Nephron progenitor cell (in vitro differentiated cells): ENCODE measurements around the gene RAPGEF5.

Source experiments
- DNase-seq: peaks from one replicate; pipeline ENCODE4 v3.0.0; 2021
- H3K27ac Mint-ChIP-seq: 2 replicates; pipeline ENCODE4 v1.8.0; 2021; ENCODE audit warnings: mild to moderate bottlenecking, moderate library complexity, mixed read lengths
- H3K27me3 Mint-ChIP-seq: 2 replicates; pipeline ENCODE4 v1.8.0; 2021; ENCODE audit warnings: mild to moderate bottlenecking, low read depth, mixed read lengths; ENCODE audit not compliant: poor library complexity
- H3K36me3 Mint-ChIP-seq: 2 replicates; pipeline ENCODE4 v1.8.0; 2021; ENCODE audit warnings: low read depth, mixed read lengths
- H3K4me1 Mint-ChIP-seq: 2 replicates; pipeline ENCODE4 v1.8.0; 2021; ENCODE audit warnings: mixed read lengths
- H3K4me3 Mint-ChIP-seq: 2 replicates; pipeline ENCODE4 v1.8.0; 2021; ENCODE audit warnings: mild to moderate bottlenecking, moderate library complexity, mixed read lengths
- H3K9me3 Mint-ChIP-seq: 2 replicates; pipeline ENCODE4 v1.8.0; 2021; ENCODE audit warnings: mild to moderate bottlenecking, moderate library complexity, mixed read lengths
- CTCF ChIP-seq: fragments of 200-600 bp; sonication (generic); IDR thresholded peaks from 2 replicates; pipeline ENCODE4 v1.5.0; 2021; ENCODE audit warnings: antibody characterized with exemption

RAPGEF5 gene

GRCh38 chr7:22296265-22296566 is 60.7 kb downstream of the RAPGEF5 start:
- no peak for DNase-seq
- H3K27me3 Mint-ChIP-seq = peaks cover 9% of the 10 kb centered on the region
- no peak overlapping the region for H3K4me3 Mint-ChIP-seq
- peaks cover 22% of the 10 kb centered on the region for H3K9me3 Mint-ChIP-seq
- no peak for TF ChIP-seq CTCF
- H3K27ac Mint-ChIP-seq = no peak overlapping the region
- H3K36me3 Mint-ChIP-seq = peaks cover 33% of the 10 kb centered on the region
- peaks cover 38% of the 10 kb centered on the region for H3K4me1 Mint-ChIP-seq

- Mint-ChIP-seq H3K27ac (peak overlapping the region; percentile 0), H3K27me3 (peaks cover 9% of the 10 kb centered on the region), H3K4me3 (no peak overlapping the region), H3K4me1 (peaks cover 38% of the 10 kb centered on the region), H3K9me3 (peaks cover 22% of the 10 kb centered on the region), H3K36me3 (peaks cover 28% of the 10 kb centered on the region)
- no peak for DNase-seq
- TF ChIP-seq CTCF = no peak
Measured at GRCh38 chr7:22295402-22296264, 61.3 kb downstream of the RAPGEF5 start.

DNA sequence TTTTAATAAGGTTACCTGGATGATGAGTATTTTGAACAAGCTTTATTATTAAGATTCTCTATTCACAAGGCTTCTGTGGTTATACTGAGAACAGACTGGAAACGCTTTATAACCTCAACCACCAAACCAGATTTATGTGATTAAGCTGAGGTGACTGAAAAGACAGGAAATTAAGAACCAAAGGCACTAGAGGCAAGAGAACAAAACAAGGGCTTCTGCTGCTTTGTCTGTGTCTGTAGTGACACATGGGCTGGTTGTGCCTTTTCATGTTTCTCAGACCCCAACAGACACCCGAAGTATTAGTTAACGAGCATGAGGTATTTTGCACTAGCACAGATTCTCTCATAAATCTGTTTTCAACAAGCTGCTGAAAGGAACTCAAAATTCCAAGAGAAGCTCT is 64.4 kb downstream of the RAPGEF5 start:
- Mint-ChIP-seq H3K27ac (no peak overlapping the region), H3K36me3 (peaks cover 17% of the 10 kb centered on the region), H3K4me1 (peaks cover 38% of the 10 kb centered on the region), H3K27me3 (peaks cover 15% of the 10 kb centered on the region), H3K4me3 (no peak overlapping the region), H3K9me3 (peaks cover 7% of the 10 kb centered on the region)
- no peak for TF ChIP-seq CTCF
- no peak for DNase-seq

GRCh38 chr7:22291977-22292376 is 65.0 kb downstream of the RAPGEF5 start:
- peaks cover 38% of the 10 kb centered on the region for H3K4me1 Mint-ChIP-seq
- peaks cover 2% of the 10 kb centered on the region for H3K9me3 Mint-ChIP-seq
- no peak overlapping the region for H3K4me3 Mint-ChIP-seq
- no peak for TF ChIP-seq CTCF
- peak; percentile 15 for DNase-seq
- H3K27ac Mint-ChIP-seq = no peak overlapping the region
- H3K27me3 Mint-ChIP-seq = peaks cover 15% of the 10 kb centered on the region
- H3K36me3 Mint-ChIP-seq = peaks cover 12% of the 10 kb centered on the region

DNA sequence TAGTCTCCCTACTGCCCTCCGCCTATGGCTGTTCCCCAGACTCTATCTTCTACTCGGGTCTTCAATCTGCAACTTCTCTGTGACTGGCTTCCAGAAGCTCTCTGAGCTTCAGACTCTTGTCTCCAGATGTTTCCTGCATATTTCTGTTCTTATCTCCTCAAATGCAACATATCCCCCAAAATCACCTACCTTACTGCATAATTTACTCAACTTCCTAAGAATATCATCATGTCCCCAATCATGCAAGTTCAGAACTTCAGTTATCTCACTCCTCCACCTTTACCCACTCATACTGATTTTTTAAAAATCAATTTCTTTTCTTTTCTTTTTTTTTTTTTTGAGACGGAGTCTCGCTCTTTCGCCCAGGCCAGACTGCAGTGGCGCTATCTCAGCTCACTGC is 68.8 kb downstream of the RAPGEF5 start:
- Mint-ChIP-seq H3K27ac (no peak overlapping the region), H3K4me3 (no peak overlapping the region), H3K27me3 (peaks cover 5% of the 10 kb centered on the region), H3K36me3 (peaks cover 10% of the 10 kb centered on the region), H3K4me1 (peaks cover 18% of the 10 kb centered on the region), H3K9me3 (no peaks in the 10 kb centered on the region)
- no peak for DNase-seq
- no peak for TF ChIP-seq CTCF

GRCh38 chr7:22287412-22287811 is 69.5 kb downstream of the RAPGEF5 start:
- peaks cover 5% of the 10 kb centered on the region for H3K27me3 Mint-ChIP-seq
- no peak overlapping the region for H3K27ac Mint-ChIP-seq
- no peak for DNase-seq
- no peak overlapping the region for H3K4me3 Mint-ChIP-seq
- peaks cover 10% of the 10 kb centered on the region for H3K36me3 Mint-ChIP-seq
- H3K4me1 Mint-ChIP-seq = peaks cover 10% of the 10 kb centered on the region
- H3K9me3 Mint-ChIP-seq = no peaks in the 10 kb centered on the region
- no peak for TF ChIP-seq CTCF
